Lower lobe of right lung (tissue), 2 donors: ENCODE results near the gene RUFY2. TPM values are rescaled to one million over a fixed set of nuclear protein-coding genes. Genes with fewer than 3 reads are reported as not detected.

Source experiments
- ATAC-seq, 2 donors: fragments of 200-7000 bp; cut with Tn5 transposase; one replicate each; pipeline ENCODE4 v1.9.1; 2020 to 2022; ENCODE audit warnings: mild to moderate bottlenecking in 2 of 2, moderate library complexity in 2 of 2
- DNase-seq: peaks from one replicate; pipeline ENCODE4 v3.0.0-alpha.2; 2020
- H3K27ac ChIP-seq: fragments of 200-600 bp; one replicate; pipeline ENCODE4 v1.8.0; 2022
- H3K27me3 ChIP-seq: fragments of 200-600 bp; one replicate; pipeline ENCODE4 v1.8.0; 2022; ENCODE audit warnings: low read depth
- H3K36me3 ChIP-seq: fragments of 200-600 bp; one replicate; pipeline ENCODE4 v1.8.0; 2022; ENCODE audit warnings: mild to moderate bottlenecking
- H3K4me1 ChIP-seq: fragments of 200-600 bp; one replicate; pipeline ENCODE4 v1.8.0; 2022
- H3K4me3 ChIP-seq: fragments of 200-600 bp; one replicate; pipeline ENCODE4 v1.8.0; 2022; ENCODE audit warnings: mild to moderate bottlenecking
- H3K9me3 ChIP-seq: fragments of 200-600 bp; one replicate; pipeline ENCODE4 v1.8.0; 2022
- CTCF ChIP-seq: fragments of 200-600 bp; IDR thresholded peaks from one replicate; pipeline ENCODE4 v1.8.0; 2022; ENCODE audit warnings: antibody characterized with exemption, mild to moderate bottlenecking
- intact Hi-C: fragments of 100-400 bp; cut with DNase I; formaldehyde crosslinking; loops from one replicate; pipeline ENCODE4 v1.11.0; 2022
- total RNA-seq: library from RNA; stranded (reverse); fragmentation: NEBNext Ultra II Directional; extraction: Animal tissue kit (Norgen Biotek cat#: 25700); gene quantifications from one replicate; pipeline ENCODE4 v1.2.1, GENCODE V29; 2021
- donor health status: DM: no; HTN: yes; CAD: no; lungs with severe emphysema.

Gene RUFY2
- total RNA-seq, 1 donor from 2014 or later = 24.8 TPM

- TF ChIP-seq CTCF = no peak
- DNase-seq = no peak
- no peaks in the 10 kb centered on the region for H3K9me3 ChIP-seq
These were observed 42.8 kb downstream of the RUFY2 start for GRCh38 chr10:68364101-68364886.

GRCh38 chr10:68362590-68362989 lies 44.5 kb downstream of the RUFY2 start:
- no peak overlapping the region for H3K27ac ChIP-seq
- ATAC-seq = no peak
- H3K27me3 ChIP-seq = no peaks in the 10 kb centered on the region
- no peak overlapping the region for H3K4me3 ChIP-seq
- H3K36me3 ChIP-seq = peaks cover 58% of the 10 kb centered on the region
- no peak for TF ChIP-seq CTCF
- no peaks in the 10 kb centered on the region for H3K4me1 ChIP-seq
- no peaks in the 10 kb centered on the region for H3K9me3 ChIP-seq
- intact Hi-C loops = no loop called here
- no peak for DNase-seq

More at GRCh38 chr10:68364101-68364886, 42.8 kb downstream of the RUFY2 start:
- no peak overlapping the region for H3K4me3 ChIP-seq
- H3K27me3 ChIP-seq = no peaks in the 10 kb centered on the region
- intact Hi-C loops = no loop called here
- H3K4me1 ChIP-seq = no peaks in the 10 kb centered on the region
- no peak overlapping the region for H3K27ac ChIP-seq
- H3K36me3 ChIP-seq = peaks cover 57% of the 10 kb centered on the region
- ATAC-seq = no peak

GRCh38 chr10:68359189-68359588 lies 47.9 kb downstream of the RUFY2 start:
- intact Hi-C loops = no loop called here
- TF ChIP-seq CTCF = no peak
- no peak overlapping the region for H3K4me3 ChIP-seq
- H3K9me3 ChIP-seq = no peaks in the 10 kb centered on the region
- no peak for ATAC-seq
- no peak for DNase-seq
- H3K27me3 ChIP-seq = no peaks in the 10 kb centered on the region
- H3K4me1 ChIP-seq = no peaks in the 10 kb centered on the region
- H3K27ac ChIP-seq = no peak overlapping the region
- H3K36me3 ChIP-seq = peaks cover 69% of the 10 kb centered on the region

DNA sequence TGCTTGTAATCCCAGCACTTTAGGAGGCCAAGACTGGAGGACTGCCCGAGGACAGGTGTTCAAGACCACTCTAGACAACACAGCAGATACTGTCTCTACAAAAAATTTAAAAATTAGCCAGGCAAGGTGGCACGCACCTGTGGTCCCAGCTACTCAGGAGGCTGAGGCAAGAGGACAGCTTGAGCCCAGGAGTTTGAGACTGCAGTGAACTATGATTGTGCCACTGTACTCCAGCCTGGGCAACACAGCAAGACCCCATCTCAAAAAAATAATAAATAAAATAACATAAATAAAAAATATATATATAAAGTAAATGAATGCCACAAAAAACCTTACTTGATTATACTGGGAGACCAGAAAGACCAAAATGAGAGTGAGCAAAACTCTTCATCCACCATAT lies 53.5 kb downstream of the RUFY2 start:
- Histone ChIP-seq H3K4me1 (no peaks in the 10 kb centered on the region), H3K27ac (no peak overlapping the region), H3K36me3 (peaks cover 70% of the 10 kb centered on the region), H3K9me3 (no peaks in the 10 kb centered on the region), H3K27me3 (no peaks in the 10 kb centered on the region), H3K4me3 (no peak overlapping the region)
- no peak for TF ChIP-seq CTCF
- intact Hi-C loops = no loop called here
- DNase-seq (no peak), ATAC-seq (no peak)

DNA sequence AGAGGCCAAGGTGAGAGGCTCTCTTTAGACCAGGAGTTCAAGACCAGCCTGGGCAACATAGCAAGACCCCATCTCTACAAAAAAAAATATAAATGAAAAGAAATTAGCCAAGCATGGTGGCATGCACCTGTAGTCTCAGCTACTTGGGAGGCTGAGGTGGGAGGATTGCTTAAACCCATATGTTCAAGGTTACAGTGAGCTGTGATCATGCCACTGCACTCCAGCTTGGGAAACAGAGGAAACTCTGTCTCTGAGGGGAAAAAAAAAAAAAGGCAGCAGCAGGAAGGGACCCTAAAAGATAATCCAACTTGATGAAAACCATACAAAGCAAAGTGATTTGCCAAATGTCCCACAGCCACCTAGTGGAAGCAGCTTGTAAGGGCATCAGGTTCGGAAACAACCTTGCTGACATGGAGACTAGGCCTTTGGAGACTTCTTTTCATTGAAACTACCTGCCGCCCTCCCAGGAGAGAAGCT lies 58.8 kb downstream of the RUFY2 start:
- intact Hi-C loops = no loop called here
- TF ChIP-seq CTCF = peak; percentile 68
- no peaks in the 10 kb centered on the region for H3K27me3 ChIP-seq
- ATAC-seq (peak; percentile 61 to 70), DNase-seq (no peak)
- H3K27ac ChIP-seq = no peak overlapping the region
- H3K9me3 ChIP-seq = no peaks in the 10 kb centered on the region
- peaks cover 80% of the 10 kb centered on the region for H3K36me3 ChIP-seq
- H3K4me3 ChIP-seq = no peak overlapping the region
- no peaks in the 10 kb centered on the region for H3K4me1 ChIP-seq
